Left lung (tissue), 14 donors: ENCODE results near the gene DZIP1L. TPM values are rescaled to one million over a fixed set of nuclear protein-coding genes. Genes with fewer than 3 reads are reported as not detected.

ENCODE experiments used
- ATAC-seq: fragments of 200-7000 bp; cut with Tn5 transposase; one replicate; pipeline ENCODE4 v1.9.1; 2020; ENCODE audit warnings: moderate library complexity
- DNase-seq, 4 donors: peaks; one replicate each; pipeline ENCODE4 v3.0.0-alpha.2; 2013 to 2020
- H3K27ac ChIP-seq, 2 donors: fragments of 200-600 bp; sonication (generic) in 1 of 2; one replicate each; pipeline versions ENCODE4 v1.5.0 to v1.8.0; 2020 to 2021
- H3K27me3 ChIP-seq, 2 donors: fragments of 200-600 bp; sonication (generic) in 1 of 2; one replicate each; pipeline versions ENCODE4 v1.5.0 to v1.8.0; 2020 to 2021
- H3K36me3 ChIP-seq, 2 donors: fragments of 200-600 bp; sonication (generic) in 1 of 2; one replicate each; pipeline versions ENCODE4 v1.5.0 to v1.8.0; 2020 to 2021
- H3K4me1 ChIP-seq, 2 donors: fragments of 200-600 bp; one replicate each; pipeline ENCODE4 v1.8.0; 2021
- H3K4me3 ChIP-seq, 2 donors: fragments of 200-600 bp; sonication (generic) in 1 of 2; one replicate each; pipeline versions ENCODE4 v1.5.0 to v1.8.0; 2020 to 2021; ENCODE audit warnings: mild to moderate bottlenecking in 1 of 2
- H3K9me3 ChIP-seq, 2 donors: fragments of 200-600 bp; sonication (generic) in 1 of 2; one replicate each; pipeline versions ENCODE4 v1.5.0 to v1.8.0; 2020 to 2021
- intact Hi-C, 2 donors: fragments of 100-400 bp; cut with DNase I; formaldehyde crosslinking; loops; one replicate each; pipeline versions ENCODE4 v1.11.2 to v1.14.2; 2022
- long read RNA-seq, 12 donors: library from polyadenylated mRNA in 2 of 12; unstranded in 2 of 12; transcript quantifications; one replicate each; pipeline ENCODE4 v2.0.0 and lab custom pipeline, GENCODE V29; 2019 to 2026
- polyA plus RNA-seq, 6 donors: library from polyadenylated mRNA; unstranded; fragments of 120-200 nt; gene quantifications; one replicate each; pipeline ENCODE4 v1.2.1, GENCODE V29; 2013; ENCODE audit not compliant: insufficient read length in 6 of 6
- total RNA-seq, 2 donors: library from RNA; stranded (reverse); fragmentation: NEBNext Ultra II Directional; extraction: Animal tissue kit (Norgen Biotek cat#: 25700); gene quantifications; one replicate each; pipeline ENCODE4 v1.2.1, GENCODE V29; 2021
- TF ChIP-seq, protein P1 (sequence below), 2 donors: fragments of 200-600 bp; sonication (generic) in 1 of 2; IDR thresholded peaks; one replicate each; pipeline versions ENCODE4 v1.5.0 to v1.8.0; 2021; ENCODE audit warnings: antibody characterized with exemption in 2 of 2
- donor health status: DM: no; HTN: yes; CAD: no.
- donor health status: DM: no; HTN: no; CAD: no.

DZIP1L gene, protein sequence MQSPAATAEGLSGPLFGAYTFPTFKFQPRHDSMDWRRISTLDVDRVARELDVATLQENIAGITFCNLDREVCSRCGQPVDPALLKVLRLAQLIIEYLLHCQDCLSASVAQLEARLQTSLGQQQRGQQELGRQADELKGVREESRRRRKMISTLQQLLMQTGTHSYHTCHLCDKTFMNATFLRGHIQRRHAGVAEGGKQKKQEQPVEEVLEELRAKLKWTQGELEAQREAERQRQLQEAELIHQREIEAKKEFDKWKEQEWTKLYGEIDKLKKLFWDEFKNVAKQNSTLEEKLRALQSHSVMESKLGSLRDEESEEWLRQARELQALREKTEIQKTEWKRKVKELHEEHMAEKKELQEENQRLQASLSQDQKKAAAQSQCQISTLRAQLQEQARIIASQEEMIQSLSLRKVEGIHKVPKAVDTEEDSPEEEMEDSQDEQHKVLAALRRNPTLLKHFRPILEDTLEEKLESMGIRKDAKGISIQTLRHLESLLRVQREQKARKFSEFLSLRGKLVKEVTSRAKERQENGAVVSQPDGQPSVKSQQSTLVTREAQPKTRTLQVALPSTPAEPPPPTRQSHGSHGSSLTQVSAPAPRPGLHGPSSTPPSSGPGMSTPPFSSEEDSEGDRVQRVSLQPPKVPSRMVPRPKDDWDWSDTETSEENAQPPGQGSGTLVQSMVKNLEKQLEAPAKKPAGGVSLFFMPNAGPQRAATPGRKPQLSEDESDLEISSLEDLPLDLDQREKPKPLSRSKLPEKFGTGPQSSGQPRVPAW
- total RNA-seq = 10 to 100 TPM; 14.0 to 16.6 TPM
- polyA plus RNA-seq = 10 to 100 TPM; 17.9 to 24.2 (median 21.6) TPM
- long read RNA-seq, donor 1 = 0 reads
- long read RNA-seq, donor 2, partial matches to known transcripts = 0 of 1 reads
- long read RNA-seq, donor 2, other reads (novel, unspliced or antisense) = 0 of 1 reads
- long read RNA-seq, donor 3 = 0 reads
- long read RNA-seq, donor 4, partial matches to known transcripts = 0 of 3 reads
- long read RNA-seq, donor 4, other reads (novel, unspliced or antisense) = 3 of 3 reads
- long read RNA-seq, donor 5, partial matches to known transcripts = 0 of 1 reads
- long read RNA-seq, donor 5, other reads (novel, unspliced or antisense) = 0 of 1 reads
- long read RNA-seq, donor 6 = 0 reads
- long read RNA-seq, donor 7 = 0 reads
- long read RNA-seq, donor 8, partial matches to known transcripts = 0 of 1 reads
- long read RNA-seq, donor 8, other reads (novel, unspliced or antisense) = 0 of 1 reads
- long read RNA-seq, donor 9 = 0 reads
- long read RNA-seq, donor 10, partial matches to known transcripts = 0 of 1 reads
- long read RNA-seq, donor 10, other reads (novel, unspliced or antisense) = 1 of 1 reads
- long read RNA-seq, donor 11, partial matches to known transcripts = 5 of 5 reads
- long read RNA-seq, donor 11, other reads (novel, unspliced or antisense) = 0 of 5 reads
- long read RNA-seq, donor 12, partial matches to known transcripts = 0 of 2 reads
- long read RNA-seq, donor 12, other reads (novel, unspliced or antisense) = 0 of 2 reads

DNA sequence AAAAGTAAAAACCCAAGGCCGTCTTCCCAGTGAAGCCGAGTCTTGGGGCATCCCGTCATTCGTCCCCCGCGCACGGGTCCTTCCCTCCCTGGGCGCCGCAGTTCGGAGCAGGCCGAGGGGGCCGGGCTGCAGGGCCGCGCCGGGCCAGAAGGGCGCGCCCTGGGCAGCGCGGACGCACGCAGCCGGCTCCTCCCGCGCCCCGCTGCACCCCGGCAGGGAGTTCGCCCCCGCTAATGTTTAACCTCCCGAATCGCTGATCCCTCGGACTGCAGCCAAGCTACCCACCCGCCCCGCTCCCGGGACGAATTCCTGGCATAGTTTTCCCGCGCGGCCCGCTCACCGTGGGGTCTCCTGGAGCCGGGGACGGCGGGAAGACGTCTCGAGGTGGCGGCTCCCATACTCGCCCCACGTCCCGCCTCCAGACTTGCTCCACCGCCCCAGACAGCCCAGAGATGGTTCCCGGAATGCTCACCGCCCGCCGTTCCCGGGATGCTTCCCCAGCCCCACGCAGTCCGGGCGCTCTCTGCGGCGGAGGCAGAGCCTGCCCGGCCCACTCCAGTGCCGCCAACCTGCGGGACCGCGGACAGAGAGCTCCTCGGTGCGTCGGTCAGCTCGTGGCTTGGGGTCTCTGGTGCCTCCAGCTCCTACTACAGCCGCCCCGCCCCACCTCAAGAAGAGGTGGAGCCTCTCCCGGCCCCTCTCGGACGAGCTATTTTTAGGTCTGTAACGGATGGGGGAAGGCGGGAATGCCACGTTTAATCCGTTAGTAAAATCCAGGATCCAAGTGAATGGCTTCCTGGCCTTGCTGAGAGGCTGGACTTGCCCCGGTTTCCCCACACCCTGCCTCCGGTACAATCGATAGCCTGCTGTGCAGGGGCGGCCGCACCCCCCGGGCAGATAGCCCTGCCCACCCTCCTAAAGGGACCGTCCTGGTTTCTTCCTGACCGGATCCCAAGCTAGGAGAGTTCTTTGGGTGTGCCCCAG lies at the start of gene DZIP1L:
Gene DZIP1L, minus strand, starts transcription at position 621 of the 984 bp plus-strand sequence. CDS start 11,637 bp downstream, outside the sequence.
- peak; percentile 73 to 95 (median 77) for DNase-seq
- intact Hi-C loops = loop anchor here in 1 of 2 donors (5.0 kb wide), 1 partner anchor 48 kb away; no protein-coding TSS in a partner anchor
- no peaks in the 10 kb centered on the region for H3K9me3 ChIP-seq
- H3K4me1 ChIP-seq = peaks cover 6 to 25% of the 10 kb centered on the region in 2 donors
- H3K27me3 ChIP-seq = no peaks in the 10 kb centered on the region
- ATAC-seq = peak; percentile 95
- peak within 1 kb of the TSS; percentile 78 to 90 for H3K27ac ChIP-seq
- H3K4me3 ChIP-seq = peak within 1 kb of the TSS; percentile 66 to 81
- H3K36me3 ChIP-seq = no peaks in the 10 kb centered on the region
- TF ChIP-seq, protein P1, sequence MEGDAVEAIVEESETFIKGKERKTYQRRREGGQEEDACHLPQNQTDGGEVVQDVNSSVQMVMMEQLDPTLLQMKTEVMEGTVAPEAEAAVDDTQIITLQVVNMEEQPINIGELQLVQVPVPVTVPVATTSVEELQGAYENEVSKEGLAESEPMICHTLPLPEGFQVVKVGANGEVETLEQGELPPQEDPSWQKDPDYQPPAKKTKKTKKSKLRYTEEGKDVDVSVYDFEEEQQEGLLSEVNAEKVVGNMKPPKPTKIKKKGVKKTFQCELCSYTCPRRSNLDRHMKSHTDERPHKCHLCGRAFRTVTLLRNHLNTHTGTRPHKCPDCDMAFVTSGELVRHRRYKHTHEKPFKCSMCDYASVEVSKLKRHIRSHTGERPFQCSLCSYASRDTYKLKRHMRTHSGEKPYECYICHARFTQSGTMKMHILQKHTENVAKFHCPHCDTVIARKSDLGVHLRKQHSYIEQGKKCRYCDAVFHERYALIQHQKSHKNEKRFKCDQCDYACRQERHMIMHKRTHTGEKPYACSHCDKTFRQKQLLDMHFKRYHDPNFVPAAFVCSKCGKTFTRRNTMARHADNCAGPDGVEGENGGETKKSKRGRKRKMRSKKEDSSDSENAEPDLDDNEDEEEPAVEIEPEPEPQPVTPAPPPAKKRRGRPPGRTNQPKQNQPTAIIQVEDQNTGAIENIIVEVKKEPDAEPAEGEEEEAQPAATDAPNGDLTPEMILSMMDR (IDR thresholded peaks at IDR 0.05) = peak; percentile 45 to 80

DNA sequence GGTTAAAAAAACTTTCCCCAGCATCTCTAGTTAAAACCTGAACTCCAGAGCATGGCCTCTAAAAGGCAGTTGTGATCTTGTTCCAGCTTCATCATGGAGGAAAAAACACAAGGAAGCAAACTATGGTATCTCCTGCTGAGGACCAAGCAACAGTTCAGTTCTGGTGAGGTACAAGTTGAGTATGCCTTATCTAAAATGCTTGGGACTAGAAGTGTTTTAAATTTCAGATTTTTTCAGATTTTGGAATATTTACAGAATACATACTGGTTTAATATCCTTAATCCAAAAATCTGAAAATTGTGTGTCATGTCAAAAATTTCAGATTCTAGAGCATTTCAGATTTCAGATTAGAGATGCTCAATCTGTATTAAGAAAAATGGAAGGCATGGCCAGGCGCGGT lies 49.7 kb upstream of the DZIP1L start:
- Histone ChIP-seq H3K9me3 (no peaks in the 10 kb centered on the region), H3K4me1 (no peaks in the 10 kb centered on the region), H3K4me3 (no peak overlapping the region), H3K27me3 (no peaks in the 10 kb centered on the region), H3K27ac (no peak overlapping the region), H3K36me3 (peaks cover 0 to 96% of the 10 kb centered on the region in 2 donors)
- intact Hi-C loops = no loop called here
- TF ChIP-seq, protein P1 (IDR thresholded peaks at IDR 0.05) = no peak
- no peak for DNase-seq
- no peak for ATAC-seq

DNA sequence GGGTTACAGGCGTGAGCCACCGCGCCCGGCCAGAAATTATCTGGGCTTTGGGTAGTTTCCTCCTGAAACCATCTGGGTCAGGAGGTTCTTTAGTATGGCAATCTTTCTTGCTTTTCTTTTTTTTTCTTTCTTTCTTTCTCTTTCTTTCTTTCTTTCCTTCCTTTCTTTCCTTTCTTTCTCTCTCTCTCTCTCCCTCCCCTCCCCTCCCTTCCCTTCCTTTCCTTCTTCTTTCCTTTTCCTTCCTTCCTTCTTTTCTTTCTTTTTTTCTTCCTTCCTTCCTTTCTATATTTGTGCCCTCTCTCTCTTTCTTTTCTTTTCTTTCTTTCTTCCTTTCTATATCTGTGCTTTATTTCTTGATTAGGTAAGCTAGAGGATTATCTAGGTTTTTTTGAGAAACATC lies 42.3 kb upstream of the DZIP1L start:
- DNase-seq = no peak
- intact Hi-C loops = no loop called here

More for the DNA sequence above, 42.3 kb upstream of the DZIP1L start:
- H3K4me1 ChIP-seq = no peaks in the 10 kb centered on the region
- H3K4me3 ChIP-seq = no peak overlapping the region
- ATAC-seq = no peak
- H3K36me3 ChIP-seq = peaks cover 0 to 29% of the 10 kb centered on the region in 2 donors
- H3K9me3 ChIP-seq = peaks cover 0 to 12% of the 10 kb centered on the region in 2 donors
- H3K27ac ChIP-seq = no peak overlapping the region
- H3K27me3 ChIP-seq = no peaks in the 10 kb centered on the region
- TF ChIP-seq, protein P1 (IDR thresholded peaks at IDR 0.05) = no peak
